Uterine smooth muscle cell (primary cell): ENCODE measurements around the gene POLDIP3. TPM values are rescaled to one million over a fixed set of nuclear protein-coding genes. Genes with fewer than 3 reads are reported as not detected.

Experiments
- total RNA-seq: library from RNA; depleted of rRNA; stranded (reverse); fragments of >200 nt; gene quantifications from 2 replicates; pipeline ENCODE4 v1.2.3, GENCODE V29; 2014

Gene POLDIP3
- total RNA-seq, result 25.4 and 25.5 TPM in 2 replicates

GRCh38 chr22:42614312-42615091 lies at the start of gene POLDIP3:
TSS of gene POLDIP3 (minus strand) at chr22:42614883. CDS start at chr22:42614857, 26 bp downstream.

GRCh38 chr22:42649246-42650099 lies 34.8 kb upstream of the POLDIP3 start, which contains the start of gene CYB5R3:
TSS of gene CYB5R3 (minus strand) at chr22:42649392. CDS start at chr22:42649315, 77 bp downstream.

GRCh38 chr22:42553475-42554361 lies 61.0 kb downstream of the POLDIP3 start, which contains the start of gene SERHL2:
TSS of gene SERHL2 (plus strand) at chr22:42553956. CDS start at chr22:42554021, 65 bp downstream.

Other genes starting within 250 kb of the POLDIP3 start
- gene NFAM1, start 182.5 kb downstream of the POLDIP3 start, total RNA-seq, result not detected in 2 replicates
- 33.4 and 50.6 TPM in 2 replicates for gene RRP7A, start 95.1 kb downstream of the POLDIP3 start, total RNA-seq
- gene SERHL2, start 60.9 kb downstream of the POLDIP3 start, total RNA-seq, result 4.5 and 5.9 TPM in 2 replicates
- gene ATP5MGL, start 25.7 kb upstream of the POLDIP3 start, total RNA-seq, result 0.22 and 0.25 TPM in 2 replicates
- 46.8 and 59.0 TPM in 2 replicates for gene CYB5R3, start 34.5 kb upstream of the POLDIP3 start, total RNA-seq
- 1.8 and 6.6 TPM in 2 replicates for gene A4GALT, start 106.0 kb upstream of the POLDIP3 start, total RNA-seq
- 79.0 and 82.7 TPM in 2 replicates for gene ARFGAP3, start 242.4 kb upstream of the POLDIP3 start, total RNA-seq